OCI-LY3 (cell line): ENCODE data around the gene SLC12A8.

Experiments
- H2AFZ ChIP-seq: fragments of 200-600, 300-600 bp; shearing (Covaris generic); 2 replicates; pipeline ENCODE4 v1.6.0; 2014; ENCODE audit warnings: antibody characterized with exemption, low read depth, low read length
- H3K27ac ChIP-seq: fragments of 200-600, 300-600 bp; sonication (generic); 2 replicates; pipeline ENCODE4 v1.5.1; 2014; ENCODE audit warnings: mild to moderate bottlenecking, low read length, moderate library complexity, mixed read lengths
- H3K27me3 ChIP-seq: fragments of 200-600, 300-600 bp; sonication (generic); 2 replicates; pipeline ENCODE4 v1.6.1; 2014; ENCODE audit warnings: low read depth, low read length, mixed read lengths
- H3K36me3 ChIP-seq: fragments of 200-600, 300-600 bp; sonication (generic); replicated peaks from 2 replicates; pipeline ENCODE3; 2014; ENCODE audit warnings: low read depth, low read length, mixed read lengths
- H3K4me1 ChIP-seq: fragments of 300-600, 200-600 bp; sonication (generic); 2 replicates; pipeline ENCODE4 v1.6.1; 2014; ENCODE audit warnings: low read length, mixed read lengths
- H3K4me2 ChIP-seq: fragments of 200-600, 300-600 bp; sonication (generic); 2 replicates; pipeline ENCODE4 v1.6.1; 2014; ENCODE audit warnings: low read length, mixed read lengths
- H3K4me3 ChIP-seq: fragments of 300-600, 200-600 bp; sonication (generic); 2 replicates; pipeline ENCODE4 v1.5.1; 2014; ENCODE audit warnings: antibody characterized with exemption, mild to moderate bottlenecking, low read length, moderate library complexity
- H3K79me2 ChIP-seq: fragments of 300-600, 200-600 bp; shearing (Covaris generic); 2 replicates; pipeline ENCODE4 v1.6.1; 2014; ENCODE audit warnings: mild to moderate bottlenecking, low read length, mixed read lengths
- H3K9ac ChIP-seq: fragments of 300-600, 200-600 bp; shearing (Covaris generic); 2 replicates; pipeline ENCODE4 v1.6.0; 2014; ENCODE audit warnings: mild to moderate bottlenecking, low read length, moderate library complexity
- H3K9me3 ChIP-seq: fragments of 200-600, 300-600 bp; shearing (Covaris generic); 2 replicates; pipeline ENCODE4 v1.6.1; 2014; ENCODE audit warnings: low read length, mixed read lengths; ENCODE audit not compliant: insufficient read depth
- H4K20me1 ChIP-seq: fragments of 200-600, 300-600 bp; sonication (generic); 2 replicates; pipeline ENCODE4 v1.6.1; 2016; ENCODE audit warnings: low read length, mixed read lengths; ENCODE audit not compliant: insufficient read depth
- CTCF ChIP-seq: fragments of 200-600, 300-600 bp; sonication (generic); IDR thresholded peaks from 2 replicates; pipeline ENCODE4 v1.5.1; 2014; ENCODE audit warnings: antibody characterized with exemption, low read length, low read depth
- EZH2phosphoT487 ChIP-seq: fragments of 200-600 bp; shearing (Covaris generic); IDR thresholded peaks from 2 replicates; pipeline ENCODE4 v1.6.1; 2018; ENCODE audit warnings: antibody characterized with exemption, mixed run types, low read depth

SLC12A8 gene

GRCh38 chr3:125055913-125056745, 156.4 kb downstream of the SLC12A8 start, which contains the start of gene HEG1:
Gene HEG1, minus strand, starts transcription at chr3:125055997. Its CDS starts 107 bp downstream, at chr3:125055890.
- no peaks in the 10 kb centered on the region for H4K20me1 ChIP-seq
- no peaks in the 10 kb centered on the region for H3K36me3 ChIP-seq
- peaks cover 21% of the 10 kb centered on the region for H3K4me1 ChIP-seq
- H3K27me3 ChIP-seq = peaks cover 79% of the 10 kb centered on the region
- no peaks in the 10 kb centered on the region for H3K79me2 ChIP-seq
- TF ChIP-seq EZH2phosphoT487 (no peak), CTCF (no peak)
- peak within 1 kb of the TSS; percentile 54 for H3K9ac ChIP-seq
- no peak within 1 kb of the TSS for H3K27ac ChIP-seq
- peak within 1 kb of the TSS; percentile 85 for H3K4me2 ChIP-seq
- peak within 1 kb of the TSS; percentile 79 for H3K4me3 ChIP-seq
- no peaks in the 10 kb centered on the region for H3K9me3 ChIP-seq
- peak within 1 kb of the TSS; percentile 64 for H2AFZ ChIP-seq

- peaks cover 21% of the 10 kb centered on the region for H3K4me1 ChIP-seq
- H3K9ac ChIP-seq = peak overlapping the region; percentile 23; the same call in 1 of the 2 replicates
- no peaks in the 10 kb centered on the region for H4K20me1 ChIP-seq
- H3K36me3 ChIP-seq = no peaks in the 10 kb centered on the region
- H3K27ac ChIP-seq = no peak overlapping the region
- 0 out of 2 replicates have a peak overlapping the region, but pooled peaks have one; percentile 43 for H2AFZ ChIP-seq
- H3K27me3 ChIP-seq = peaks cover 79% of the 10 kb centered on the region
- peak overlapping the region; percentile 83 for H3K4me2 ChIP-seq
- H3K9me3 ChIP-seq = no peaks in the 10 kb centered on the region
- TF ChIP-seq CTCF (no peak), EZH2phosphoT487 (no peak)
- H3K4me3 ChIP-seq = peak overlapping the region; percentile 79
- H3K79me2 ChIP-seq = no peaks in the 10 kb centered on the region
Measured at GRCh38 chr3:125055331-125055912, 157.1 kb downstream of the SLC12A8 start.

- Histone ChIP-seq H2AFZ (peak overlapping the region; percentile 43; the same call in 1 of the 2 replicates), H3K9ac (peak overlapping the region; percentile 23; the same call in 1 of the 2 replicates), H3K4me2 (peak overlapping the region; percentile 83), H3K36me3 (no peaks in the 10 kb centered on the region), H3K27me3 (peaks cover 75% of the 10 kb centered on the region), H3K4me1 (peaks cover 21% of the 10 kb centered on the region), H3K9me3 (no peaks in the 10 kb centered on the region), H3K4me3 (peak overlapping the region; percentile 79), H4K20me1 (no peaks in the 10 kb centered on the region), H3K27ac (no peak overlapping the region), H3K79me2 (no peaks in the 10 kb centered on the region)
- no peak for TF ChIP-seq CTCF
- no peak for TF ChIP-seq EZH2phosphoT487
Measured at GRCh38 chr3:125054449-125055329, 157.9 kb downstream of the SLC12A8 start.

GRCh38 chr3:125054062-125054448, 158.5 kb downstream of the SLC12A8 start:
- Histone ChIP-seq H3K27me3 (peaks cover 80% of the 10 kb centered on the region), H3K4me3 (peak overlapping the region; percentile 79), H4K20me1 (no peaks in the 10 kb centered on the region), H3K36me3 (no peaks in the 10 kb centered on the region), H3K79me2 (no peaks in the 10 kb centered on the region), H3K27ac (no peak overlapping the region), H3K4me1 (peaks cover 21% of the 10 kb centered on the region), H3K9me3 (no peaks in the 10 kb centered on the region), H3K9ac (no peak overlapping the region), H2AFZ (no peak overlapping the region), H3K4me2 (peak overlapping the region; percentile 83)
- TF ChIP-seq EZH2phosphoT487 = no peak
